Cardiac muscle cell (in vitro differentiated cells and primary cell): Measurements from ENCODE around the gene SFXN5. TPM values are rescaled to one million over a fixed set of nuclear protein-coding genes. Genes with fewer than 3 reads are reported as not detected.
"Not testable (repeated sequence)": the region's sequence is repeated elsewhere in the genome, so short reads cannot be mapped to it uniquely, and the experiment has no call there.

Experiments
- DNase-seq, 2 donors: peaks; one replicate each; pipeline versions ENCODE4 v3.0.0 to v3.0.0-alpha.2; 2010 to 2017; ENCODE audit warnings: low read depth in 1 of 2, low spot score in 1 of 2
- H3K27ac ChIP-seq: fragments of 200-600 bp; sonication (generic); 2 replicates; pipeline ENCODE4 v1.5.1; 2016
- H3K27me3 ChIP-seq: fragments of 200-600 bp; sonication (generic); 2 replicates; pipeline ENCODE4 v1.6.0; 2016; ENCODE audit warnings: control low read depth
- H3K36me3 ChIP-seq: fragments of 200-600 bp; sonication (generic); 2 replicates; pipeline ENCODE4 v1.5.1; 2016; ENCODE audit warnings: control low read depth
- H3K4me1 ChIP-seq: fragments of 200-600 bp; sonication (generic); 2 replicates; pipeline ENCODE4 v1.8.1; 2017; ENCODE audit warnings: low read depth, mild to moderate bottlenecking, mixed run types
- H3K4me3 ChIP-seq: fragments of 200-600 bp; sonication (generic); 2 replicates; pipeline ENCODE4 v1.5.1; 2016; ENCODE audit warnings: mild to moderate bottlenecking
- H3K9me3 ChIP-seq: fragments of 200-600 bp; sonication (generic); 2 replicates; pipeline ENCODE4 v1.5.1; 2017; ENCODE audit warnings: low read depth, mild to moderate bottlenecking, control low read depth
- CTCF ChIP-seq: IDR thresholded peaks from 2 replicates; pipeline ENCODE4 v1.5.1; 2012; ENCODE audit warnings: low read depth, mild to moderate bottlenecking, low read length
- polyA plus RNA-seq: library from polyadenylated mRNA; unstranded; fragments of >200 nt; fragmentation: Nextera tagmentation; extraction: Ambion mirVana; gene quantifications from 2 replicates; pipeline ENCODE4 v1.2.1, GENCODE V29; 2016
- total RNA-seq: library from RNA; depleted of rRNA; stranded (reverse); fragments of >200 nt; gene quantifications from 2 replicates; pipeline ENCODE4 v1.2.3, GENCODE V29; 2016

The SFXN5 gene
- total and polyA plus RNA-seq, 2 experiments from 2014 or later: 11.4 to 13.5 TPM

- Histone ChIP-seq H3K4me3 (no peak overlapping the region), H3K36me3 (no peaks in the 10 kb centered on the region), H3K9me3 (no peaks in the 10 kb centered on the region), H3K27ac (no peak overlapping the region), H3K4me1 (peaks cover 15% of the 10 kb centered on the region), H3K27me3 (no peaks in the 10 kb centered on the region)
- no peak for DNase-seq
- no peak for TF ChIP-seq CTCF
Measured at GRCh38 chr2:73067043-73067442, 4.5 kb downstream of the SFXN5 start.

GRCh38 chr2:73065070-73065469, 6.4 kb downstream of the SFXN5 start:
- not testable (repeated sequence) for H3K9me3 ChIP-seq, H3K27me3 ChIP-seq, DNase-seq, H3K4me3 ChIP-seq, H3K27ac ChIP-seq, H3K36me3 ChIP-seq
- H3K4me1 ChIP-seq: peaks cover 14% of the 10 kb centered on the region

- H3K4me1 ChIP-seq: peaks cover 6% of the 10 kb centered on the region
- H3K27ac ChIP-seq: no peak overlapping the region
- H3K36me3 ChIP-seq: no peaks in the 10 kb centered on the region
- H3K9me3 ChIP-seq: no peaks in the 10 kb centered on the region
- TF ChIP-seq CTCF: no peak
- no peaks in the 10 kb centered on the region for H3K27me3 ChIP-seq
- H3K4me3 ChIP-seq: no peak overlapping the region
- peak in 1 of 2 donors; percentile 77 for DNase-seq
Measured at GRCh38 chr2:73063909-73064875, 7.3 kb downstream of the SFXN5 start.

GRCh38 chr2:73063472-73063871, 8.0 kb downstream of the SFXN5 start:
- H3K4me1 ChIP-seq: peaks cover 5% of the 10 kb centered on the region
- H3K27ac ChIP-seq: no peak overlapping the region
- no peak overlapping the region for H3K4me3 ChIP-seq
- H3K27me3 ChIP-seq: no peaks in the 10 kb centered on the region
- H3K9me3 ChIP-seq: no peaks in the 10 kb centered on the region
- TF ChIP-seq CTCF: no peak
- no peak for DNase-seq
- no peaks in the 10 kb centered on the region for H3K36me3 ChIP-seq

GRCh38 chr2:73059106-73059505, 12.4 kb downstream of the SFXN5 start:
- no peak for DNase-seq
- TF ChIP-seq CTCF: no peak
- Histone ChIP-seq H3K36me3 (no peaks in the 10 kb centered on the region), H3K4me3 (no peak overlapping the region), H3K4me1 (peaks cover under 1% of the 10 kb centered on the region), H3K27ac (no peak overlapping the region), H3K27me3 (no peaks in the 10 kb centered on the region), H3K9me3 (no peaks in the 10 kb centered on the region)

- no peak for TF ChIP-seq CTCF
- Histone ChIP-seq H3K9me3 (no peaks in the 10 kb centered on the region), H3K36me3 (no peaks in the 10 kb centered on the region), H3K27me3 (no peaks in the 10 kb centered on the region), H3K4me3 (no peak overlapping the region), H3K4me1 (no peaks in the 10 kb centered on the region), H3K27ac (no peak overlapping the region)
- DNase-seq: no peak
Measured at GRCh38 chr2:73054980-73055379, 16.5 kb downstream of the SFXN5 start.
